OCI-LY7 (cell line): Measurements from ENCODE around the gene TMEM154. TPM values are rescaled to one million over a fixed set of nuclear protein-coding genes. Genes with fewer than 3 reads are reported as not detected.
A peak's percentile ranks its signal among the peaks of the same experiment; 100 is the strongest.

ENCODE experiments used
- BruUV-seq: library from RNA; stranded (reverse); fragments of 400-500 nt; replicated peaks from 2 replicates; lab custom pipeline; 2021; lab: Mats Ljungman, UMichigan
- CTCF ChIA-PET: fragments of 300-600 bp; sonication (Branson Sonifier 250); formaldehyde crosslinking; loops from one replicate; lab custom pipeline; 2022; ENCODE audit warnings: antibody characterized with exemption; ENCODE audit not compliant: unreplicated experiment; lab: Charles Lee
- POLR2A ChIA-PET: fragments of 300-600 bp; sonication (Branson Sonifier 250); formaldehyde crosslinking; loops from one replicate; lab custom pipeline; 2022; ENCODE audit warnings: antibody characterized with exemption; lab: Charles Lee
- DNase-seq: peaks from one replicate; pipeline ENCODE4 v3.0.0-alpha.2; 2015; ENCODE audit warnings: low spot score
- H2AFZ ChIP-seq: fragments of 200-600 bp; sonication (generic), shearing (Covaris generic); 2 replicates; pipeline ENCODE4 v1.6.1; 2014; ENCODE audit warnings: mild to moderate bottlenecking, antibody characterized with exemption, low read length, moderate library complexity
- H3K27ac ChIP-seq: fragments of 200-600 bp; sonication (generic); 2 replicates; pipeline ENCODE4 v1.5.1; 2014; ENCODE audit warnings: mixed run types, low read depth, mild to moderate bottlenecking, moderate library complexity, low read length, inconsistent platforms; ENCODE audit not compliant: poor library complexity, severe bottlenecking
- H3K36me3 ChIP-seq: fragments of 200-600 bp; sonication (generic); 2 replicates; pipeline ENCODE4 v1.6.1; 2014; ENCODE audit warnings: mild to moderate bottlenecking, antibody characterized with exemption, low read length, moderate library complexity, mixed read lengths; ENCODE audit not compliant: insufficient read depth
- H3K4me1 ChIP-seq: fragments of 200-600 bp; sonication (generic); 2 replicates; pipeline ENCODE4 v1.5.1; 2014; ENCODE audit warnings: mild to moderate bottlenecking, low read length; ENCODE audit not compliant: insufficient read depth, poor library complexity, severe bottlenecking
- H3K4me2 ChIP-seq: fragments of 200-600 bp; sonication (generic); 2 replicates; pipeline ENCODE4 v1.6.1; 2014; ENCODE audit warnings: mild to moderate bottlenecking, low read length
- H3K4me3 ChIP-seq: fragments of 200-600 bp; sonication (generic); 2 replicates; pipeline ENCODE4 v1.5.1; 2014; ENCODE audit warnings: mild to moderate bottlenecking, low read depth, low read length; ENCODE audit not compliant: poor library complexity, severe bottlenecking
- H3K79me2 ChIP-seq: fragments of 200-600 bp; sonication (generic); 2 replicates; pipeline ENCODE4 v1.6.1; 2016; ENCODE audit warnings: low read depth, mild to moderate bottlenecking, low read length, moderate library complexity, mixed read lengths; ENCODE audit not compliant: insufficient read depth
- H3K9me2 ChIP-seq: fragments of 200-600 bp; sonication (generic); 2 replicates; pipeline ENCODE4 v1.6.1; 2016; ENCODE audit warnings: mild to moderate bottlenecking, low read length, mixed read lengths; ENCODE audit not compliant: insufficient read depth
- H3K9me3 ChIP-seq: fragments of 200-600 bp; sonication (generic); 2 replicates; pipeline ENCODE4 v1.6.1; 2014; ENCODE audit warnings: mild to moderate bottlenecking, mixed run types, low read length, mixed read lengths
- H4K20me1 ChIP-seq: fragments of 200-600 bp; sonication (generic); 2 replicates; pipeline ENCODE4 v1.6.1; 2014; ENCODE audit warnings: mild to moderate bottlenecking, antibody characterized with exemption, low read length, moderate library complexity, mixed read lengths; ENCODE audit not compliant: insufficient read depth
- EZH2phosphoT487 ChIP-seq: fragments of 200-600 bp; sonication (generic); IDR thresholded peaks from 2 replicates; pipeline ENCODE4 v1.6.1; 2018; ENCODE audit warnings: low read depth, borderline replicate concordance, mild to moderate bottlenecking, mixed run types, antibody characterized with exemption, low read length, moderate library complexity, mixed read lengths
- intact Hi-C: fragments of 100-400 bp; cut with micrococcal nuclease; formaldehyde crosslinking; loops from one replicate; pipeline ENCODE4 v1.10.0; 2022; ENCODE audit not compliant: unreplicated experiment
- total RNA-seq, 2 experiments: library from RNA; depleted of rRNA in 1 of 2; stranded (reverse); fragments of >200 nt in 1 of 2; shearing (Covaris generic) in 1 of 2; gene quantifications; 2 replicates each; pipeline ENCODE4 v1.2.3, GENCODE V29; 2014 to 2022
- TF ChIP-seq, protein P1 (sequence below): fragments of 200-600 bp; sonication (generic); conservative IDR thresholded peaks from 2 replicates; pipeline ENCODE4 v1.5.1; 2014; ENCODE audit warnings: mild to moderate bottlenecking, antibody characterized with exemption, low read length, moderate library complexity, mixed read lengths

Gene TMEM154
- total RNA-seq, 2 experiments from 2014 or later: 17.6 to 59.6 TPM

DNA sequence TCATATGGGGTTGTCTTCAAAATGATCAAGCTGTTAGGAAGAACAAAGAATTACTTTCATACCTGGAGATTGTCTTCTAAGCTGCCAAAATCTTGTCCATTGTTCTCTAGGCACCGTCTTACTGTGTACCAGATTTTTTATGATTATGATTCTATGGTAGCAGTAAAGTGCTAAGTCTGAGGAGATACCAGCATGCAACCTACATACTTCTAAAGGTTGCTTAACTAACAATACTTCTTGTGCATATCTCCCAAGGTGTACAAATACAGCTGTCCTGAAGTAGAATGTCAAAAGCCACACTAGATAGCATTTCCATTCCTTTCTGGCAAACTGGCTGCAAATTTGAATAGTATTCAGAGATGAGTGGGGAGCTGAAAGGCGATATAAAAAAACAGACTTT is 81.3 kb downstream of the TMEM154 start:
- TF ChIP-seq, protein P1, sequence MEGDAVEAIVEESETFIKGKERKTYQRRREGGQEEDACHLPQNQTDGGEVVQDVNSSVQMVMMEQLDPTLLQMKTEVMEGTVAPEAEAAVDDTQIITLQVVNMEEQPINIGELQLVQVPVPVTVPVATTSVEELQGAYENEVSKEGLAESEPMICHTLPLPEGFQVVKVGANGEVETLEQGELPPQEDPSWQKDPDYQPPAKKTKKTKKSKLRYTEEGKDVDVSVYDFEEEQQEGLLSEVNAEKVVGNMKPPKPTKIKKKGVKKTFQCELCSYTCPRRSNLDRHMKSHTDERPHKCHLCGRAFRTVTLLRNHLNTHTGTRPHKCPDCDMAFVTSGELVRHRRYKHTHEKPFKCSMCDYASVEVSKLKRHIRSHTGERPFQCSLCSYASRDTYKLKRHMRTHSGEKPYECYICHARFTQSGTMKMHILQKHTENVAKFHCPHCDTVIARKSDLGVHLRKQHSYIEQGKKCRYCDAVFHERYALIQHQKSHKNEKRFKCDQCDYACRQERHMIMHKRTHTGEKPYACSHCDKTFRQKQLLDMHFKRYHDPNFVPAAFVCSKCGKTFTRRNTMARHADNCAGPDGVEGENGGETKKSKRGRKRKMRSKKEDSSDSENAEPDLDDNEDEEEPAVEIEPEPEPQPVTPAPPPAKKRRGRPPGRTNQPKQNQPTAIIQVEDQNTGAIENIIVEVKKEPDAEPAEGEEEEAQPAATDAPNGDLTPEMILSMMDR: no peak
- TF ChIP-seq EZH2phosphoT487: no peak
- ChIA-PET POLR2A (interaction anchor here (1.6 kb wide), 1 partner anchor 9 kb away, joined by 5 read pairs; no protein-coding TSS in a partner anchor), CTCF (no interaction called here)
- H2AFZ ChIP-seq: no peak overlapping the region
- H3K4me2 ChIP-seq: no peak overlapping the region
- no peak overlapping the region for H3K4me3 ChIP-seq
- H3K4me1 ChIP-seq: peaks cover 19% of the 10 kb centered on the region
- no peaks in the 10 kb centered on the region for H3K36me3 ChIP-seq
- DNase-seq: no peak
- no peaks in the 10 kb centered on the region for H3K79me2 ChIP-seq
- intact Hi-C loops: no loop called here
- H4K20me1 ChIP-seq: no peaks in the 10 kb centered on the region
- no peaks in the 10 kb centered on the region for H3K9me3 ChIP-seq
- H3K9me2 ChIP-seq: no peaks in the 10 kb centered on the region
- H3K27ac ChIP-seq: no peak overlapping the region
- no TSS peak for BruUV-seq

DNA sequence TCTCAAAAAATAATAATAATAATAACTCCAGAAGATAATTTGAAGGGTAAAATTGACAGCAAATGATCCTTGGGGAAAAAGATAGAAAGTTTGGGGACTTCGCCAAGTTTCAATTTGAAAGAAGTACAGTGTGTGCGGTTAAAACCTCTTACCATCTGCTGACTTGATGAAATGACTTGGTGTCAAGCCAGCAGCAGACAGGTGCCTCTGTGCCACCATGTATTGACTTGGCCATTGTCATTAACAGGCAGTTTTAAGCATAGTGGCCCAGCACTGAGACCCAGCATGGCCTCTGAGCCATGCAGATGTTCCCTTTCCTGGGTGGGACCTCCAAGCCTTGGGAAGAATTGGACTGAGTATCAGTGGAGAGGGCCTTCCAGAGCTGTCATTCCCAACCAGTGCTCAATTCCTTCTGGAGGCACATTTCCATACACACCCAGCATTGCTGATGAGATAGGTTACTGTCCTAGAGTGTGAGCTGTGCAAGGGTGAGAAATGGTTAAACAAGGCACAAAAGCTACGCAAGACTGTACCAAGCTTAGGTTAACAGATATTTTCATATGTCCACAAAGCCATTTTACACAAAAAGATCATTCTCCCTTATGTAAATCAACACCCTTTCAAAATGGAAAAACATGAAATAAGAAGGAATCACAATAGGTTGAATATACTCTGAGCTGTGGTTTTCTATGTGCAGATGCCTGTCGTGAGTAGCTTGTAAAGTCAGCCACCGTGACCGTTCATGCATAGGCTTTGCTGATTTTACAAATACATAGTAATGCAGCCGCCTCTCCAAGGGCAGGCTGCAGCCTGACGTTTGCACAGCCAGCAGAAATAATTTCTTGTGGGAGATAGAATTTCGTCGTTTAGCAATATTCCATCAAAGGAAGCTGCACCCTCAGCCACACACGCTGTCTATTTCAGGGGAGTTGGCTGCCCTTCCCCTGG is 84.5 kb downstream of the TMEM154 start:
- H3K4me3 ChIP-seq: peak overlapping the region; percentile 1
- DNase-seq: peak; percentile 47
- no peaks in the 10 kb centered on the region for H3K36me3 ChIP-seq
- H3K4me1 ChIP-seq: peaks cover 12% of the 10 kb centered on the region
- no peak for TF ChIP-seq EZH2phosphoT487
- ChIA-PET POLR2A (interaction anchor here (0.5 to 3.1 kb wide), 11 partner anchors 10 to 93 kb away, joined by 3 to 26 read pairs (median 4); no protein-coding TSS in a partner anchor), CTCF (interaction anchor here (0.8 kb wide), 1 partner anchor 16 kb away, joined by 4 read pairs; no protein-coding TSS in a partner anchor)
- H3K4me2 ChIP-seq: peak overlapping the region; percentile 69
- no peaks in the 10 kb centered on the region for H4K20me1 ChIP-seq
- no TSS peak for BruUV-seq
- H3K9me2 ChIP-seq: no peaks in the 10 kb centered on the region
- intact Hi-C loops: no loop called here
- no peaks in the 10 kb centered on the region for H3K9me3 ChIP-seq
- H3K79me2 ChIP-seq: no peaks in the 10 kb centered on the region
- H2AFZ ChIP-seq: peak overlapping the region; percentile 47; the same call in 1 of the 2 replicates
- no peak overlapping the region for H3K27ac ChIP-seq

DNA sequence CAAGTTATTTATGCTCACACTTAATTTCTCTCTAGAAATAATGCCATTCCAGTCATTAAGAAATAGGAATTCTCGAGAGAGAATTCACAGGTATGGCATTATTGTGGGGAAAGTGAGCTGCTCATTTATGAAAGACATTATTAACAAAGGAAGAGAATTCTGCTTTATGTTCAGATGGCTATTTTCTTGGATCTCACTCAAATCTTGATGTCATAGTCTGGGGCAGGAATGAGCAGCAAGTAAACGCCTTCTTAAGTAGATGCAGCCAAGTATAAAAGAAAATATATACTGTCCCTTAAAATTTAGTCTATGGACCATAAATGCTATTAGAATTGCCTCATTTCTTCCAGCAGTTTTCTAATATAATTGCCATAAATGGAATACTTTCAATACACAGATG is 85.7 kb downstream of the TMEM154 start:
- no TSS peak for BruUV-seq
- ChIA-PET CTCF (no interaction called here), POLR2A (interaction anchor here (0.5 to 3.1 kb wide), 5 partner anchors 9 to 213 kb away, joined by 3 to 26 read pairs (median 4); no protein-coding TSS in a partner anchor)
- H3K27ac ChIP-seq: no peak overlapping the region
- no peaks in the 10 kb centered on the region for H3K36me3 ChIP-seq
- intact Hi-C loops: no loop called here
- TF ChIP-seq EZH2phosphoT487: no peak
- TF ChIP-seq, protein P1: no peak
- no peak overlapping the region for H2AFZ ChIP-seq
- no peak overlapping the region for H3K4me3 ChIP-seq
- H4K20me1 ChIP-seq: no peaks in the 10 kb centered on the region
- peaks cover 12% of the 10 kb centered on the region for H3K4me1 ChIP-seq
- no peak for DNase-seq
- H3K9me3 ChIP-seq: no peaks in the 10 kb centered on the region
- H3K9me2 ChIP-seq: no peaks in the 10 kb centered on the region
- no peaks in the 10 kb centered on the region for H3K79me2 ChIP-seq
- H3K4me2 ChIP-seq: no peak overlapping the region
